Endothelial cell of umbilical vein (primary cell): Measurements from ENCODE around the gene SPRR3. TPM values are rescaled to one million over a fixed set of nuclear protein-coding genes. Genes with fewer than 3 reads are reported as not detected.

Experiments
- BruUV-seq: library from RNA; stranded (reverse); fragments of 400-500 nt; replicated peaks from 2 replicates; lab custom pipeline; 2021; lab: Mats Ljungman, UMichigan
- CTCF ChIA-PET: fragments of 300-600, 350-600 bp; sonication (Branson Sonifier 250); formaldehyde crosslinking; loops from one replicate; lab custom pipeline; 2021; ENCODE audit warnings: antibody characterized with exemption, inconsistent platforms; lab: Charles Lee
- POLR2A ChIA-PET: fragments of 300-600, 350-600 bp; sonication (Branson Sonifier 250); formaldehyde crosslinking; loops from one replicate; lab custom pipeline; 2021; ENCODE audit warnings: antibody characterized with exemption, inconsistent platforms; lab: Charles Lee
- DNase-seq: peaks from one replicate; pipeline ENCODE4 v3.0.0-alpha.2; 2011; ENCODE audit warnings: low read depth, low spot score
- FAIRE-seq: peaks from 2 replicates; lab custom pipeline; 2011; peaks lifted over from hg19 to GRCh38; lab: Jason Lieb, UNC
- H2AFZ ChIP-seq: 2 replicates; pipeline ENCODE4 v1.6.0; 2012; ENCODE audit warnings: low read depth, low read length, control low read depth, inconsistent platforms
- H3K27ac ChIP-seq: 2 replicates; pipeline ENCODE4 v1.5.1; 2011; ENCODE audit warnings: low read depth, mild to moderate bottlenecking, control low read depth, low read length, moderate library complexity; ENCODE audit not compliant: insufficient read depth
- H3K27me3 ChIP-seq, 2 experiments: 2 replicates each; pipeline versions ENCODE4 v1.6.0 to v1.6.1; 2011; ENCODE audit warnings: low read length in 2 of 2, mixed read lengths in 1 of 2; ENCODE audit not compliant: control insufficient read depth in 2 of 2, insufficient read depth in 2 of 2
- H3K36me3 ChIP-seq, 2 experiments: 2 replicates in 1 of 2; 3 replicates in 1 of 2; pipeline ENCODE4 v1.5.1; 2011; ENCODE audit warnings: low read length in 2 of 2, mild to moderate bottlenecking in 1 of 2, moderate library complexity in 1 of 2; ENCODE audit not compliant: control insufficient read depth in 2 of 2, insufficient read depth in 2 of 2; ENCODE audit errors: extremely low read depth in 1 of 2
- H3K4me1 ChIP-seq: 3 replicates; pipeline ENCODE4 v1.5.1; 2011; ENCODE audit warnings: mild to moderate bottlenecking, low read length; ENCODE audit not compliant: control insufficient read depth, insufficient read depth; ENCODE audit errors: extremely low read depth
- H3K4me2 ChIP-seq: 2 replicates; pipeline ENCODE4 v1.6.1; 2011; ENCODE audit warnings: low read length, control low read depth, mixed read lengths; ENCODE audit not compliant: insufficient read depth
- H3K4me3 ChIP-seq, 3 experiments: fragments of 200-600 bp in 1 of 3; sonication (generic), shearing (Covaris generic) in 1 of 3; replicated peaks in 1 of 3; 2 replicates each; pipeline ENCODE4 v1.5.1; 2011 to 2016; ENCODE audit warnings: control low read depth in 3 of 3, low read length in 3 of 3, mild to moderate bottlenecking in 2 of 3, inconsistent platforms in 1 of 3, low read depth in 1 of 3, moderate library complexity in 1 of 3; ENCODE audit not compliant: insufficient read depth in 1 of 3
- H3K79me2 ChIP-seq: 2 replicates; pipeline ENCODE4 v1.6.0; 2012; ENCODE audit warnings: low read length, inconsistent platforms; ENCODE audit not compliant: control insufficient read depth, insufficient read depth
- H3K9ac ChIP-seq: replicated peaks from 2 replicates; pipeline ENCODE3; 2011; ENCODE audit warnings: low read length, control low read depth; ENCODE audit not compliant: insufficient read depth; ENCODE audit errors: extremely low read depth
- H3K9me1 ChIP-seq: replicated peaks from 3 replicates; pipeline ENCODE4 v1.6.0; 2011; ENCODE audit warnings: mild to moderate bottlenecking, low read length; ENCODE audit not compliant: control insufficient read depth, insufficient read depth; ENCODE audit errors: extremely low read depth
- H3K9me3 ChIP-seq: replicated peaks from 2 replicates; pipeline ENCODE4 v1.5.1; 2012; ENCODE audit warnings: low read length, inconsistent platforms; ENCODE audit not compliant: control insufficient read depth, insufficient read depth
- H4K20me1 ChIP-seq: replicated peaks from 2 replicates; pipeline ENCODE3; 2011; ENCODE audit warnings: mild to moderate bottlenecking, low read length; ENCODE audit not compliant: control insufficient read depth, insufficient read depth; ENCODE audit errors: extremely low read depth
- CTCF ChIP-seq, 2 donors: IDR thresholded peaks; 1 replicate in 1 of 2; 2 replicates in 1 of 2; pipeline ENCODE4 v1.5.1; 2011; ENCODE audit warnings: low read length in 2 of 2, mild to moderate bottlenecking in 2 of 2, moderate library complexity in 2 of 2, control low read depth in 1 of 2, inconsistent platforms in 1 of 2, low read depth in 1 of 2; ENCODE audit not compliant: insufficient read depth in 1 of 2; ENCODE audit errors: extremely low read depth in 1 of 2
- EZH2 ChIP-seq: IDR thresholded peaks from 2 replicates; pipeline ENCODE4 v1.6.1; 2012; ENCODE audit warnings: borderline replicate concordance, low read depth, mild to moderate bottlenecking, moderate library complexity, low read length, inconsistent platforms; ENCODE audit not compliant: severe bottlenecking
- FOS ChIP-seq: IDR thresholded peaks from 2 replicates; pipeline ENCODE4 v1.6.1; 2011; ENCODE audit warnings: mild to moderate bottlenecking, low read length, moderate library complexity, borderline replicate concordance; ENCODE audit not compliant: insufficient read depth
- GATA2 ChIP-seq: IDR thresholded peaks from 2 replicates; pipeline ENCODE4 v1.7.0; 2011; ENCODE audit warnings: low read depth, mild to moderate bottlenecking, moderate library complexity, mixed read lengths, low read length; ENCODE audit not compliant: insufficient read length, insufficient read depth
- JUN ChIP-seq: IDR thresholded peaks from 2 replicates; pipeline ENCODE4 v1.6.1; 2011; ENCODE audit warnings: borderline replicate concordance, low read depth; ENCODE audit not compliant: insufficient read length, insufficient read depth
- MYC ChIP-seq: IDR thresholded peaks from one replicate; pipeline ENCODE4 v1.6.1; 2011; ENCODE audit warnings: mild to moderate bottlenecking, low read depth, low read length
- POLR2A ChIP-seq: IDR thresholded peaks from 2 replicates; pipeline ENCODE4 v1.6.1; 2012; ENCODE audit warnings: low read depth, mild to moderate bottlenecking, control low read depth, low read length
- POLR2AphosphoS5 ChIP-seq: IDR thresholded peaks from 2 replicates; pipeline ENCODE4 v1.6.1; 2012; ENCODE audit warnings: low read depth, mild to moderate bottlenecking, control low read depth, low read length, moderate library complexity; ENCODE audit not compliant: insufficient read depth
- dilution Hi-C: fragments of 300-500 bp; cut with MboI; formaldehyde crosslinking; loops from one replicate; pipeline ENCODE4 v1.15.0; 2019; ENCODE audit warnings: low sequenced_read_pairs; ENCODE audit not compliant: extremely low pct_ligation_motif_present
- intact Hi-C: fragments of 100-400 bp; cut with micrococcal nuclease; formaldehyde crosslinking; loops from one replicate; pipeline ENCODE4 v1.10.0; 2022
- polyA plus RNA-seq, 4 experiments: library from polyadenylated mRNA; depleted of rRNA in 3 of 4; stranded (reverse) in 3 of 4; unstranded in 1 of 4; fragments of >200 nt; gene quantifications; 2 replicates each; pipeline versions ENCODE4 v1.2.1 to v1.2.3, GENCODE V29; 2011 to 2012; ENCODE audit warnings: missing spikeins in 1 of 4
- total RNA-seq: library from RNA; stranded (reverse); gene quantifications from 2 replicates; pipeline ENCODE4 v1.2.3, GENCODE V29; 2021
- TF ChIP-seq, protein P1 (sequence below): IDR thresholded peaks from 2 replicates; pipeline ENCODE4 v1.6.1; 2011; ENCODE audit not compliant: insufficient read depth, insufficient read length

SPRR3 gene
- total and polyA plus RNA-seq, 2 donors (not counting 3 experiments of a cell fraction or from before 2014, with no cell fraction given) = not detected

DNA sequence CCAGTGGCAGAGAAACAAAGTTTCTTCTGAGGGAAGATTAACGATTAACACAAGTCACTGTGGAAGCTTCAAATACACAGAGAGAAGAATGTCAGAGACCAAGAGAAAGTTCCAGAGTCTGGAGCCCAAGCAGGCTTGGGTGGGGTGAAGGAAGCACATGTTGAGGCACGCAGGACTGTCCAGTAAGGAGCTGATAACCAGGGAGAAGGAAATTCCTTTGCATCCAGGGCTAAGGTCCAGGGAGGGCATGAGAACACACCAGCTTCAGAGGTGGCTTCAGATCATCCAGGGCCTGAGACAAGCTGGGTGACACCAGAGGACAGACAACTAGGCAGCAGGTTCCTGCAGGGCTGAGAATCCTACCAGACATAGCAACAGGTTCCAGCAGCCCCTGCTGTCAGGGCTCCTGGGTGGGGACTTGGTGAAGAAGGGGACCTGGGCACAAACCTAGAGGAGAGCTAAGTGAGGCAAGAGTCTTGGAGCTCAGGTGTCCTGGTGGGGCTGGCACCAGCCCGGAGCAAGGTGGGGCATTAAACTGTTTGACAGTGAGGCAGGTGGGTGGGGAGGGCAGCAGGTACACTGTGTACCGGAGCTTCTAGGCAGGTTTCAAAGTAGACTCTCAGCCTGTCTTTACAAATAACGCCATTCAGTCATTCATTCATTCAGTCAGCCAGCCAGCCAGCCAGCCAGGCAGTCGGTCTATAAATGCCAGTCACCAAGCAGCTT, 20.2 kb upstream of the SPRR3 start:
- Histone ChIP-seq H2AFZ (no peak overlapping the region), H3K4me2 (no peak overlapping the region), H3K9ac (no peak overlapping the region), H3K9me3 (no peaks in the 10 kb centered on the region), H3K4me3 (no peak overlapping the region), H3K9me1 (no peaks in the 10 kb centered on the region), H3K4me1 (no peaks in the 10 kb centered on the region), H3K79me2 (no peaks in the 10 kb centered on the region), H3K27ac (no peak overlapping the region), H3K27me3 (no peaks in the 10 kb centered on the region), H3K36me3 (no peaks in the 10 kb centered on the region), H4K20me1 (no peaks in the 10 kb centered on the region)
- no TSS peak for BruUV-seq
- POLR2A ChIA-PET = no interaction called here
- TF ChIP-seq EZH2 (no peak), GATA2 (no peak), MYC (no peak), POLR2AphosphoS5 (no peak), FOS (no peak), CTCF (IDR thresholded peaks at IDR 0.05; ENCODE audit: extremely low read depth in 1 of 2, insufficient read depth in 1 of 2, low read depth in 1 of 2, low read length in 2 of 2) (no peak), JUN (no peak), POLR2A (no peak)
- TF ChIP-seq, protein P1, sequence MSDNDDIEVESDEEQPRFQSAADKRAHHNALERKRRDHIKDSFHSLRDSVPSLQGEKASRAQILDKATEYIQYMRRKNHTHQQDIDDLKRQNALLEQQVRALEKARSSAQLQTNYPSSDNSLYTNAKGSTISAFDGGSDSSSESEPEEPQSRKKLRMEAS = no peak
- DNase-seq = no peak
- intact Hi-C loops (no loop called here), dilution Hi-C loops (no loop called here)
- FAIRE-seq = no peak
- CTCF ChIA-PET = no interaction called here
